SJCRH30 (cell line): ENCODE results near the gene AUH. TPM values are rescaled to one million over a fixed set of nuclear protein-coding genes. Genes with fewer than 3 reads are reported as not detected.

Experiments used
- DNase-seq, 2 experiments: peaks; one replicate each; pipeline ENCODE4 v3.0.0-alpha.2; 2015 to 2020
- H3K27ac ChIP-seq: fragments of 250-450 bp; sonication (Bioruptor Pico); 2 replicates; pipeline ENCODE4 v1.5.1; 2020; ENCODE audit warnings: mild to moderate bottlenecking, moderate library complexity
- H3K27me3 ChIP-seq: fragments of 250-450 bp; sonication (Bioruptor Pico); 2 replicates; pipeline ENCODE4 v1.5.1; 2020; ENCODE audit warnings: mild to moderate bottlenecking, moderate library complexity
- H3K36me3 ChIP-seq: fragments of 250-450 bp; sonication (Bioruptor Pico); 2 replicates; pipeline ENCODE4 v1.5.1; 2020; ENCODE audit warnings: mild to moderate bottlenecking, moderate library complexity
- H3K4me1 ChIP-seq: fragments of 250-450 bp; sonication (Bioruptor Pico); 2 replicates; pipeline ENCODE4 v1.5.1; 2020; ENCODE audit warnings: mild to moderate bottlenecking, moderate library complexity
- H3K4me3 ChIP-seq: fragments of 250-450 bp; sonication (Bioruptor Pico); 2 replicates; pipeline ENCODE4 v1.5.1; 2020; ENCODE audit warnings: mild to moderate bottlenecking, moderate library complexity
- H3K9me3 ChIP-seq: fragments of 250-450 bp; sonication (Bioruptor Pico); replicated peaks from 2 replicates; pipeline ENCODE4 v1.5.1; 2020; ENCODE audit warnings: mild to moderate bottlenecking, moderate library complexity
- total RNA-seq: library from RNA; depleted of rRNA; stranded (reverse); fragments of >200 nt; shearing (Covaris generic); gene quantifications from 2 replicates; pipeline ENCODE4 v1.2.3, GENCODE V29; 2014

AUH gene
- total RNA-seq, 1 experiment from 2014 or later = 16.5 TPM

DNA sequence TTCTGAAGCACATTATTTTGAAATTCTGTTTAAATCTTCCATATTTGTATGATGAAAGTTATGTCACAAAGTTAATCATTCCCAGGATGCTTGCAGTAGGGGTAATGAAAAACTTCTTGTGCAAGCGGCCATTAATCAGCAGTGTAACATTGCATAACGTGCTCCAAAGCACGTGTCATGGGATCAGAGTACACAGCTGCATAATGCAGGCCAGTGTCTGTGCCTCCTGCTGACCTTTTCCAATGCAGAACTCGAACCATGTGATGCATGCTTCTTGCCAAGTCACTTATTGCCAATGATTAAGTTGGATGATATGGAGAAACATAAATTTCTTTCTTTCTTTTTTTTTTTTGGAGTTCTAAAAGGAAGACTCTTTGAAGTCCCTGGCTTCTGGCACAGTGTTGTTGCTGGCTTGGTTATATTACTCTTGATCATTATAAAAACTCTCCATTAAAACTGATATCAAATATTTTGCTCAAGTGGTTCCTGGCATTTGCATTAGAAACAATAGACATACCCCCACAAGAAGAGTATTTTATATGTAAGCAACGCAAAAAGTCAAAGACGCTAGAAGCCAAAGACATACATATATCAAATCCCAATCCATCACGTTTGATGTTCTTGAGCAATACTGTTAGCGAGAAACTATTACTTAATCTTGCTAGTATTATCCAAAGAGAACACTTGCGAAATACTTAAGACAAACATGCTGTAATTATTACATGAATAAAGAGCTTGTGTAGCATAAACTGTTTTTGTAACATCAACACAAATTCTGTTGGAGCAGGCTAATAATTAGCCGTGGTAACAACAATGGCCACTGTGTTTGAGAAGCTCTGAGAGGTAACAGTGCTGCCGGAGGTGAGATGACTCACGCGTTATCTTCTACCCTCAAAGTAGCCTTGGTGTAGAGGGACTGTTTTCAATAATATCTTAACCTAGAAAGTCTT lies 164.2 kb downstream of the AUH start:
- no peaks in the 10 kb centered on the region for H3K27me3 ChIP-seq
- 0 out of 2 replicates have a peak, but pooled peaks cover 3% of the 10 kb centered on the region for H3K9me3 ChIP-seq
- no peak overlapping the region for H3K27ac ChIP-seq
- peaks cover 10% of the 10 kb centered on the region for H3K4me1 ChIP-seq
- peak; percentile 34 to 51 for DNase-seq
- no peak overlapping the region for H3K4me3 ChIP-seq
- no peaks in the 10 kb centered on the region for H3K36me3 ChIP-seq

DNA sequence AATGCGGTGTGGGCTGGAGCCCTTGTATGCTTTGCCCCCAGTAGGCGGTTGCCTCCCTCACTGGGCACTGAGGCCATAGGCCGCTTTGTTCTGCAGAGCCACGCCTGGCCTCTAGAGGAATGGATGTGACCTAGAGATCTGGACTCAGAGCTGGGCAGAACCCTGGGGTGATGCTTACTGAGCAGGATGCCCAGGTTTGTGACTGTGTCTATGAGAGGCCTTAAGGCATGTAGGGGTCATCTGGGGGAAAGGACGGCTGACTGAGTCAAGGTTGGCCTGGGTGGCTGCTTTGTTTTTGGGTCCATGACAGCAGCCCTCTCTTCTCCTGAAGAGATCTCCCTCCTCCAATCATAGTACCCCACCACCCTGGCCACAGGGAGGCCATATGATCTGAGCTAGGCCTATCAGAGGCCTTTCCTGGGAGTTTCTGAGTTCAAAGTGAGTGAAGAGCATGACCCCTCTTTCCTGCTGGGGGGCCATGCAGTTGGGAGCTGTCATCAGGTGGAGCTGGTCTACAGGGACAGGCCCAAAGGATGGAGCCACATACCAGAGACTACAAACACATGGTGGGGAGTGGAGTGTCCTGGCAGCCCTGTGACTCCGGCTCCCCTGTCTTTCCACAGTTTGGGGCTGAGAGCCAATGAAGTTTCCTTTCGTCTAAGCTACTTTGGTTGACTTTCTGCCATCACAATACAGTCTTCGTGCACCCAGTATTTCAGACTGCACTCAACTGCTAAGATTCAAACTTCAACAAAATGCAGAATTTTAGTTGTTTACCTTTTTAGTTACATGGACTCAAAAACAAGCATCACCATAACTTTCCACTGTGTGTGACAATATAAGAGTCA lies 165.4 kb downstream of the AUH start:
- no peak overlapping the region for H3K27ac ChIP-seq
- peaks cover 22% of the 10 kb centered on the region for H3K4me1 ChIP-seq
- 0 out of 2 replicates have a peak, but pooled peaks cover 3% of the 10 kb centered on the region for H3K9me3 ChIP-seq
- H3K36me3 ChIP-seq = no peaks in the 10 kb centered on the region
- DNase-seq = no peak
- no peaks in the 10 kb centered on the region for H3K27me3 ChIP-seq
- no peak overlapping the region for H3K4me3 ChIP-seq

DNA sequence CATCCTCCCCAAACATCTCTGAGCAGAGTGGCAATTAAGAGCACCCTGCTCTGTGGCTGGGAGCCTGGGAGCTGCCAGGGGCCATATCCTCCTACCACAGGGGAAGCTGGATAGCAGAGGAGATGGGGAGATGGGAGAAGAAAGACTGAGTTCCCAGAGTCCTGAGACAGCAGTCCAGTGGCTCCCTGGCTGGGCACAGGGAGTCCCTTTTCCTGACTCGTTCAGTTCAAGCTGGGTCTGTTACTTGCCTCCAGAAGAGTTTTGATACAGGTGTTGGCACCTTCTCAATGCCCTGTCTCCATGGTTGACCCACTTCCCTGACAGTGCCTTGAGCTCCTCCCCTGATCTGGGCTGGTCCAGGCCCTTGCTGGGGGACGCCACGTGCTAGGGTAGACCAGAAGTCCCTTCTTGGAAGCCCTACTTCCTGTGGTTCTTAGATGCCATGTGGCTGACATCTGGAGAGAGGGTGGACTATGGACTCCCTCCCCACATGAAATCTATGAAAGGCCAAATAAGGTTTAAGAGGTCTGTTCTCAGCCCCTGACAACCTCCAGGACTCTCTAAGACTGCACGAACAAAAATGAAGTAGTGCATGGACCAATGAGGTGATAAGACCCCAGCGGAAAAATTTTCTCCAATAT lies 166.2 kb downstream of the AUH start:
- Histone ChIP-seq H3K27ac (no peak overlapping the region), H3K9me3 (0 out of 2 replicates have a peak, but pooled peaks cover 3% of the 10 kb centered on the region), H3K4me1 (peaks cover 23% of the 10 kb centered on the region), H3K27me3 (no peaks in the 10 kb centered on the region), H3K36me3 (no peaks in the 10 kb centered on the region), H3K4me3 (no peak overlapping the region)
- no peak for DNase-seq

DNA sequence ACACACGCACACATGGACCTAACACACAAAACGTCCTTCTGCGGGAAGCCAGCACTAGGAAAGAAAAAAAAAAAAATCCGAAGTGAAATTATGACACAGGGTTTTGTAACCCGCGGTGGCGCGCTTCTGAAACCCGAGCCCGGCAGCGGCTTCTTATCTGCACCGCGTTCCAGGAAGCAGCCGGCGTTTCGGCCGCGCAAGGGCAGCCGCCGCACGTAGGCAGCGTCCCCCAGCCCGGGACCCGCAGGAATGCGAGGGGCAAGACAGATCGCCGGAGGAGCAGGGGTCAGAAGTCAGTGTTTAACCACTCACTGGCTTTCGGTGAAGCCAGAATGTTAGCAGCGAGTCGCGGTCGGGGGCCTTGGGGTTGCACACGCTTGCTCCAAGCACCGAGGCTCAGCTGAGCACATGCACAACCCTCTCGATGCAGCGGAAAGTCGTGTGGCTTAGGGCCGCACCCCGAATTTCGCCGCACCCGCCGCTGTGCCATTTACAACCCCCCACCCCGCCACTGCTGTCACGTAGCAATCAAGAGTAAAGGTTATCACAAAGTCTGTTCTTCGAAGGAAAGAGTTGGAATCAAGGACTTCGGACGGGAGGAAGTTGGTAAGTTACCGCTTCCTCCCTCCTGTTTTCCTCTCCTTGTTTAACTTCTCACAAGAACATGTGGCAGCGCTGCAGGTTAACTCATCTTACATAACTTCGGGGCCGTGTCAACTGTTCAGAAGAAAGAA lies 167.9 kb downstream of the AUH start:
- H3K27ac ChIP-seq = peak overlapping the region; percentile 72
- no peaks in the 10 kb centered on the region for H3K27me3 ChIP-seq
- H3K4me1 ChIP-seq = peaks cover 23% of the 10 kb centered on the region
- H3K36me3 ChIP-seq = no peaks in the 10 kb centered on the region
- peak overlapping the region; percentile 59 for H3K4me3 ChIP-seq
- no peaks in the 10 kb centered on the region for H3K9me3 ChIP-seq
- peak; percentile 77 to 78 for DNase-seq

DNA sequence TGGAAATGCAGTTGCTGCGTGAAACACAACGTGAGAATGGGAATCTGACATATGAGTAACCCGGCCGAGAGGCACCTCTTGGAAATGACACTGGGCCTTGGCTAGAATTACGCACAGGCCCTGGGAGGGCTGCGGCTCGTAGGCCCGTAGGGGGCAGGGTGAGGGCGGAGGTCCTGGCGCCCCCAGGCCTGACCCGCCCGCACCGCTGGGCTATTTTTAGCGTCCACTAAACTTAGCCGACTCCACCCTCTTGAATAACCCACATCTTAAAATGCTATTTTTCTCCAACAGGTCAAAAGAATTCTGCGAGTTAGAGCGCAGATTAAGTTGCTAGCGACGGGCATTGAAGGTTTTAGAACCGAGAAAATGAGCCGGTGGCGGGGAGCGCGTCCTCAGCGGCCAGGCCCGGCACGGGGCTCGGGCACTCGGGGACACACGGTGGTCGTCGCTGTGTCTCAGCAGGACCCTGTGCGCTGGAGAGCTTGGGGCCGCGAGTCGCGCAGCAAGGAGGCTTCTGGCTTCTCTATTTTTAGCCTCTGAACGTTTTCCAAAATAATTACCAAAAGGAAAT lies 168.5 kb downstream of the AUH start:
- no peaks in the 10 kb centered on the region for H3K36me3 ChIP-seq
- peak; percentile 88 to 92 for DNase-seq
- H3K9me3 ChIP-seq = no peaks in the 10 kb centered on the region
- H3K4me3 ChIP-seq = peak overlapping the region; percentile 59
- no peaks in the 10 kb centered on the region for H3K27me3 ChIP-seq
- H3K4me1 ChIP-seq = peaks cover 23% of the 10 kb centered on the region
- peak overlapping the region; percentile 72 for H3K27ac ChIP-seq

DNA sequence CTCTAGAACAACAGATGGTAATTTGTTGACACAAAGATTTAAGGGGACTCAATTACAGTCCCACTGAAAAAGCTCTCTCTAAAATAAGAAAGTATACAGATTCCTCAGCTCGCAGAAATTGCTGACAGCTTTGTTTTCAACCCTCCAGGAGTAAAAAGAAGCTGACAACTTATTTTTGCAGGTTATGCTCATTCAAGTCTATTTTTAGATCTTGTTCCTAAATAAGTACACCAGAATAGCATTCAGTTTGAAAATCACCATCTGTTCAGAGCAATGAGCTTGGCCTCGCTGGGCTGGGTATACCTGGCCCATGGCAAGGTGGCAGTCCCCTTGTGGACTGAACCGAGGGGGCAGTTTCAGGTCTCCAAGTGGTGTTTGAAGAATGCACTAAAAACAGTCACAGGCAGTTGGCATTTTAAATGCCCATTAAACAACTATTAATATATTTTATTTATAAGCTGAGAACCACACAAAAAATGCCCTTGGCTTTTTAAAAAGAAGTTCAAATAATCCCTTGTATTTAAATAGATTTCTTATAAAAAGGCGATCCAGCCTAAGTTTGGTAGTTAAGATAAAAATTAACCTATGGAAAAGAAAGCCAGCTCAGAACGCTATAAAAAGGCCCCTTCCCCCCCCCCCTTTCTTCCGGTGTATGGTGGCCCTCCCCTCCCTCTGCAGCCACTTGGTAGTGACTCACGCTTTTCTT lies 169.2 kb downstream of the AUH start:
- DNase-seq = peak in 1 of 2 experiments; percentile 39
- peak overlapping the region; percentile 59 for H3K4me3 ChIP-seq

DNA sequence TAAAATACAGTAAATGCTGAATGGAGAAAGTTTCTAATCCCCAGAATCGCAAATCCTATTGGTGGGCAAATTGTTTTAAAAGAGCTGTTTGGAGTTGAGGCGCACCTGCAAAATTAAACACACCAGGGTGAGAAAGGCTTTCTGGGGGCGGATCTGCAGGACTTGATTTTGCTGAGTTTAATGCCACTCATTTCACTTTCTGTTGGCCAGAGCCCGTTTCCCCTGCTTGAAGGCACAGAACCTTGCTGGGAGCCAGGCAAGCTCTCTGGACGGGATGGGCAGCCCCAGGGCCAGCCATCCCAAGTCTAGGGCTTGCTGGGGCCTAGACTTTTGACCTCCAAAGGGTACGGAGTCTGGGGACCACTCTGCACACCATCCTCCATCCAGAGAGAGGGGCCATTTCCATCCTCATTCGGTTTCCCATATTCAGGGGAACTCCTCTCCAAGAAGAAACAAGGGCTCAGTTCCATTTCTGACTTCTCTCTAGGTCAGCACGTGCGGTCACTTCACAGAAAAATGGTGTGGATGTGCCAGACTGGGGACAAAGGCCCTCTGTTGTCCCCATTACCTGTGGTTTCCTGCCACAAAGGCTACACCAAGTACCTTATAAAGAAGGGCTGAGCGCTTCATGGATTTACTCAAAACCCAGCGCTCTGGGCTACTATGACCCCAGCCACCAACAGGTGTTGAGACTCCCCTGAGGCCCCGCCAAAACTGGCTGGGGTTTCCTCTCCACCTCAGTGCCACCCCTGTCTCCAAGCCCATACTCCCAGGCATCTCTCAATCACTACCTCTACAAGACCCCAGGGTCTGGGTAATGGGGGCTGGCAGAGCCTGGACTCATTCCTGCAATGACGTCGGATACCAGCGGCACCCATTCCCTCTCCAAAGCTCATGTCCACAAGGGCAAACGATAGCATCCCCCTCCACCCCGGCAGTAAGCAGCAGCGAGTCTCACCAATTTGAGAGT lies 170.0 kb downstream of the AUH start:
- peak overlapping the region; percentile 72; the same call in 1 of the 2 replicates for H3K27ac ChIP-seq
- H3K4me1 ChIP-seq = peaks cover 14% of the 10 kb centered on the region

More for the DNA sequence above, 169.2 kb downstream of the AUH start:
- Histone ChIP-seq H3K36me3 (no peaks in the 10 kb centered on the region), H3K4me1 (peaks cover 19% of the 10 kb centered on the region), H3K9me3 (no peaks in the 10 kb centered on the region), H3K27me3 (no peaks in the 10 kb centered on the region), H3K27ac (peak overlapping the region; percentile 72)

DNA sequence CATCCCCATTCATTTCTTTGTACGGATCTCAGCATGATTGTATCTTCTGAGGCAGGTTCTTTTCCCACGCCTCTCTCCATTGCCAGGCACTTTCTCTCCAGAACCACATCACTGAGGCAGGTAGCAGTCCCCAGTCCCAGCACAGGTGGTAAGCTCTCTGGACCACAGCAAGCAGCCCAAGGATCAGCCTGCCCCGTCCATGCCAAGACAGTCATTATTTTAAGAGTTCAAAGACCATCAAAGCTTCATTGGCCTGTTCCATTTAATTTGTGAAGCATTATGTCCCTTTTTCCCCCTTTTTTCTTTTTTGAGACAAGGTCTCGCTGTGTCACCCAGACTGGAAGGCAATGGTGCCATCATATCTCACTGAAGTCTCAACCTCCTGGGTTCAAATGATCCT lies 171.7 kb downstream of the AUH start:
- H3K9me3 ChIP-seq = no peaks in the 10 kb centered on the region
- no peak for DNase-seq
- H3K4me3 ChIP-seq = no peak overlapping the region
- no peak overlapping the region for H3K27ac ChIP-seq
- H3K36me3 ChIP-seq = no peaks in the 10 kb centered on the region
- H3K27me3 ChIP-seq = no peaks in the 10 kb centered on the region
- H3K4me1 ChIP-seq = peaks cover 14% of the 10 kb centered on the region

More for the DNA sequence above, 170.0 kb downstream of the AUH start:
- DNase-seq = peak; percentile 42 to 66
- H3K36me3 ChIP-seq = no peaks in the 10 kb centered on the region
- H3K4me3 ChIP-seq = no peak overlapping the region
- H3K27me3 ChIP-seq = no peaks in the 10 kb centered on the region
- no peaks in the 10 kb centered on the region for H3K9me3 ChIP-seq

DNA sequence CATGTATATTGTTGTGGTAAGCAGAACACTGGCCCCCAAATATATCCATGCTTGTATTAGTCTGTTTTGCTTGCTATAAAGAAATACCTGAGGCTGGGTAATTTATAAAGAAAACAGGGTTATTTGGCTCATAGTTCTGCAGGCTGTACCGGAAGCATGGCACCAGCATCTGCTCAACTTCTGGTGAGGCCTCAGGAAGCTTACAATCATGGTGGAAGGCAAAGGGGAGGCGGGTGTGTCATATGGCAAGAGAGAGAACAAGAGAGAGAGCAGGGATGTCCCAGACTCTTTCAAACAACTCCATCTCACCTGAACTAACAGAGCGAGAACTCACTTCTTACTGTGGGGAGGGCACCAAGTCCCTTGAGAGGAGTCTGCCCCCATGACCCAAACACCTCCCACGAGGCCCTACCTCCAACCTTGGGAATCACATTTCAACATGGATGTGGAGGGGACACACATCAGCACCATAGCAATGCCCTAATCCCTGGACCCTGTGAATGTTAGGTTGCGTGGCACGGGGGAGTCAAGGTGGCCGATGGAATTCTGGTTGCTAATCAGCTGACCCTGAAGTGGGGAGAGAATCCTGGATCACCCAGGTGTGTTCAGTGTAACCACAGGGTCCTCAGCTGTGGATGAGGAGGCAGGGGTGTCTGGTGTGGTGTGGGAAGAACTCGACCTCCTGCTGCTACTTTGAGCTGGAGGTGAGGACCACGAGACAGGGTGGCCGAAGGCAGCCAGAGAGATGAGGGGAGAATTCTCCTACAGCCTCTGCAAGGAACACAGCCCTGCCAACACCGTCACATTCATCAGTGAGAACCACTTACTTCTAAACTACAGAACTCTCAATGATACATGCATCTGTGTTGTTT lies 172.8 kb downstream of the AUH start:
- no peaks in the 10 kb centered on the region for H3K9me3 ChIP-seq
- H3K4me1 ChIP-seq = peaks cover 14% of the 10 kb centered on the region
- DNase-seq = no peak
- no peak overlapping the region for H3K4me3 ChIP-seq
- no peak overlapping the region for H3K27ac ChIP-seq
- no peaks in the 10 kb centered on the region for H3K27me3 ChIP-seq
- H3K36me3 ChIP-seq = no peaks in the 10 kb centered on the region

DNA sequence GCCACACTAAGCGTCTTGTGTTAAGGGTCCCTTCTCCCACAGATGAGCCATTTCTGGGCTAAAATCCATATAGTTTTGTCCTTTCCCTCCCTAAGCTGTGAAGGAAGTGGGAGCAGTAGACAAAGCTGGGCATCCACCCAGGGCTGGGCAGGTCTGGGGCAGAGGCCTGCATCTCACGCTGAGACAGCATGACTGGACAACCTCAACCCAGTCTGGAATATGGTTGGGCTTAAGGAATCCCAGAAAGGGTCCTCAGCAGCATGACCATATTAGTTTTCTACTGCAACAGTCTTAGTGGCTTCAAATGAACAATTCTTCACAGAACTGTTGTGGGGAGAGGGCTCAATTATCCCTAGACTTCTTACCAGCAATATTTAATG lies 173.8 kb downstream of the AUH start:
- no peak for DNase-seq
- no peak overlapping the region for H3K27ac ChIP-seq
- H3K4me1 ChIP-seq = peaks cover 14% of the 10 kb centered on the region
- no peaks in the 10 kb centered on the region for H3K9me3 ChIP-seq
- H3K36me3 ChIP-seq = no peaks in the 10 kb centered on the region
- no peak overlapping the region for H3K4me3 ChIP-seq
- no peaks in the 10 kb centered on the region for H3K27me3 ChIP-seq

DNA sequence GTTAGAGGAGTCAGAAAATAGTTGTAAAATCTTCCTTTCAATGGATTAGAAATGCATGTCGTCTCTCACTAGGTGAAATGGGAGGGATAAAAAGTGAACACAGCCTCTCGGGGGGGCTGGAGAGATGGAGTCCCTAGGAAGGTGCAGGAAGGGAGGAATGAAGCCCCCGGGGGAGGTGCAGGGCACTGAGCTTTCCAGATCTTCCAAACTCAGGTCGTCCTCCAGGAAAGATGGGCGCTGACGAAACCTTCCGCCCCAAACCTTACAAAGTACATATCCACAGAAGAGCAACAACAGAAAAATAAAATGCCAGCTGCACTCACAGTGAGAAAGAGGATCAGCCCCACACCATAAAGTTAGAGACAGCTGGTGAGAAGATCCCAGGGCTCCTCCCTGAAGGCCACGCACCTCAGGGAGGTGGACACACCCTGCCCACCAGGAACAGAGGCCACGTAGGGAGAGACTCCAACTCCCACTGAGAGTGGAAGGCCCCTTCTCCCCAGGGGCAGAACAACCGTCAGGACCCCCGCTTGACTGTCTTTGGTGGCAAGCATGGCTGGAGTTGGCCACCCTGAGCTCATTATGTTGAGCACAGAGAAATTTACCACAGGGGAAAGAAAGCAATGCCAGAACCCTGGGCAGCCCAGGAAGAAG lies 174.3 kb downstream of the AUH start:
- no peak for DNase-seq
- no peak overlapping the region for H3K27ac ChIP-seq
- H3K36me3 ChIP-seq = no peaks in the 10 kb centered on the region
- H3K4me1 ChIP-seq = peaks cover 12% of the 10 kb centered on the region
- H3K27me3 ChIP-seq = no peaks in the 10 kb centered on the region
- no peak overlapping the region for H3K4me3 ChIP-seq
- no peaks in the 10 kb centered on the region for H3K9me3 ChIP-seq
